Right lobe of liver (tissue), 6 donors: ENCODE data around the gene DIPK1B. TPM values are rescaled to one million over a fixed set of nuclear protein-coding genes. Genes with fewer than 3 reads are reported as not detected.

Experiments used
- ATAC-seq, 4 donors: fragments of 200-7000 bp; cut with Tn5 transposase; one replicate each; pipeline ENCODE4 v1.9.1; 2020; ENCODE audit warnings: mild to moderate bottlenecking in 4 of 4, moderate library complexity in 4 of 4
- DNase-seq, 3 donors: peaks; one replicate each; pipeline ENCODE4 v3.0.0-alpha.2; 2020
- H3K27ac ChIP-seq, 3 donors: fragments of 200-600 bp; one replicate each; pipeline ENCODE4 v1.8.0; 2022
- H3K27me3 ChIP-seq, 2 donors: fragments of 200-600 bp; one replicate each; pipeline ENCODE4 v1.8.0; 2022
- H3K36me3 ChIP-seq, 4 donors: fragments of 200-600 bp; sonication (generic) in 1 of 4; one replicate each; pipeline versions ENCODE4 v1.5.1 to v1.8.0; 2017 to 2022; ENCODE audit warnings: control low read depth in 1 of 4
- H3K4me1 ChIP-seq, 4 donors: fragments of 200-600 bp; sonication (generic) in 1 of 4; one replicate each; pipeline versions ENCODE4 v1.5.1 to v1.8.0; 2017 to 2022; ENCODE audit warnings: control low read depth in 1 of 4
- H3K4me3 ChIP-seq, 3 donors: fragments of 200-600 bp; one replicate each; pipeline ENCODE4 v1.8.0; 2022
- H3K9me3 ChIP-seq, 4 donors: fragments of 200-600 bp; sonication (generic) in 1 of 4; one replicate each; pipeline versions ENCODE4 v1.5.1 to v1.8.0; 2017 to 2022; ENCODE audit warnings: control low read depth in 1 of 4
- CTCF ChIP-seq, 4 donors: fragments of 200-600 bp in 3 of 4; fragments of 450-650 bp in 1 of 4; IDR thresholded peaks; one replicate each; pipeline versions ENCODE4 v1.5.1 to v1.8.0; 2016 to 2022; ENCODE audit warnings: antibody characterized with exemption in 4 of 4, mild to moderate bottlenecking in 2 of 4
- POLR2A ChIP-seq: fragments of 450-650 bp; IDR thresholded peaks from one replicate; pipeline ENCODE4 v1.6.1; 2017; ENCODE audit warnings: antibody characterized with exemption, mild to moderate bottlenecking
- WGBS: methylation state at CpG from one replicate; pipeline ENCODE4 v1.1.6; 2018; ENCODE audit warnings: low coverage, low lambda C conversion rate; ENCODE audit not compliant: insufficient coverage; ENCODE audit errors: missing lambda C conversion rate; 5-methylcytosine and 5-hydroxymethylcytosine counted together
- intact Hi-C, 2 donors: fragments of 100-400 bp; cut with DNase I; formaldehyde crosslinking; loops; one replicate each; pipeline versions ENCODE4 v1.11.2 to v1.14.1; 2022
- total RNA-seq, 6 experiments: library from RNA; depleted of rRNA in 2 of 6; stranded (reverse); fragments of >200 nt in 2 of 6; fragmentation: NEBNext Ultra II Directional in 3 of 6; extraction: Animal tissue kit (Norgen Biotek cat#: 25700) in 3 of 6; gene quantifications; one replicate each; pipeline versions ENCODE4 v1.1.0 to v1.2.4, GENCODE V29; 2016 to 2023
- donor health status: DM: no; HTN: yes; CAD: no.
- donor health status: DM: no; HTN: no; CAD: no.
- donor health status: DM: no; HTN: no; CAD: no.
- donor health status: DM: no; HTN: yes; CAD: no.
- donor health status: DM: no; HTN: yes; CAD: no.

Gene DIPK1B
- total RNA-seq, 6 experiments from 2014 or later = 1.4 to 7.7 (median 5.1) TPM

- Histone ChIP-seq H3K4me3 (no peak overlapping the region), H3K9me3 (no peaks in the 10 kb centered on the region), H3K4me1 (peaks cover 0 to 82% (median 42%) of the 10 kb centered on the region in 4 donors), H3K27me3 (no peaks in the 10 kb centered on the region), H3K27ac (peak overlapping the region in 1 of 3 donors; percentile 71), H3K36me3 (no peaks in the 10 kb centered on the region)
- WGBS = 14% methylated on average over 4 of the region's 32 CpGs
- intact Hi-C loops = no loop called here
- peak; percentile 76 to 84 (median 81) for TF ChIP-seq CTCF (IDR thresholded peaks at IDR 0.05)
- TF ChIP-seq POLR2A = no peak
- peak; percentile 41 to 57 (median 46) for ATAC-seq
- DNase-seq = peak; percentile 79 to 84 (median 82)
Observed at GRCh38 chr9:136694163-136694871, 18.1 kb upstream of the DIPK1B start.

GRCh38 chr9:136694872-136695247 lies 17.5 kb upstream of the DIPK1B start:
- Histone ChIP-seq H3K4me1 (peaks cover 0 to 79% (median 41%) of the 10 kb centered on the region in 4 donors), H3K36me3 (no peaks in the 10 kb centered on the region), H3K27me3 (no peaks in the 10 kb centered on the region), H3K27ac (peak overlapping the region in 2 of 3 donors; percentile 29 to 71), H3K9me3 (no peaks in the 10 kb centered on the region), H3K4me3 (no peak overlapping the region)
- DNase-seq = no peak
- ATAC-seq = no peak
- WGBS = 68% methylated on average over 11 of the region's 11 CpGs
- TF ChIP-seq POLR2A = no peak
- TF ChIP-seq CTCF (IDR thresholded peaks at IDR 0.05) = no peak
- intact Hi-C loops = no loop called here

GRCh38 chr9:136695435-136695895 lies 16.9 kb upstream of the DIPK1B start:
- DNase-seq (peak; percentile 83 to 92 (median 92)), ATAC-seq (peak; percentile 48 to 57 (median 50))
- no peak overlapping the region for H3K4me3 ChIP-seq
- TF ChIP-seq CTCF (IDR thresholded peaks at IDR 0.05) (no peak), POLR2A (no peak)
- H3K9me3 ChIP-seq = no peaks in the 10 kb centered on the region
- H3K27ac ChIP-seq = peak overlapping the region; percentile 29 to 71 (median 54)
- H3K36me3 ChIP-seq = no peaks in the 10 kb centered on the region
- H3K27me3 ChIP-seq = no peaks in the 10 kb centered on the region
- intact Hi-C loops = no loop called here
- peaks cover 0 to 73% (median 38%) of the 10 kb centered on the region in 4 donors for H3K4me1 ChIP-seq
- WGBS = no CpG with 5 or more reads among the region's 10 CpGs

- H3K4me3 ChIP-seq = no peak overlapping the region
- no peaks in the 10 kb centered on the region for H3K27me3 ChIP-seq
- intact Hi-C loops = no loop called here
- peak; percentile 70 to 81 (median 79) for DNase-seq
- no peaks in the 10 kb centered on the region for H3K9me3 ChIP-seq
- no peaks in the 10 kb centered on the region for H3K36me3 ChIP-seq
- ATAC-seq = peak; percentile 2 to 18 (median 6)
- TF ChIP-seq CTCF (IDR thresholded peaks at IDR 0.05) (no peak), POLR2A (no peak)
- 48% methylated on average over 5 of the region's 23 CpGs for WGBS
- H3K4me1 ChIP-seq = peaks cover 0 to 68% (median 35%) of the 10 kb centered on the region in 4 donors
- H3K27ac ChIP-seq = peak overlapping the region in 2 of 3 donors; percentile 26 to 71
Observed at GRCh38 chr9:136695955-136696354, 16.4 kb upstream of the DIPK1B start.
